ENCODE measurements around the gene RDH13.
"Not testable (repeated sequence)": the region's sequence is repeated elsewhere in the genome, so short reads cannot be mapped to it uniquely, and the experiment has no call there.

RDH13 gene

DNA sequence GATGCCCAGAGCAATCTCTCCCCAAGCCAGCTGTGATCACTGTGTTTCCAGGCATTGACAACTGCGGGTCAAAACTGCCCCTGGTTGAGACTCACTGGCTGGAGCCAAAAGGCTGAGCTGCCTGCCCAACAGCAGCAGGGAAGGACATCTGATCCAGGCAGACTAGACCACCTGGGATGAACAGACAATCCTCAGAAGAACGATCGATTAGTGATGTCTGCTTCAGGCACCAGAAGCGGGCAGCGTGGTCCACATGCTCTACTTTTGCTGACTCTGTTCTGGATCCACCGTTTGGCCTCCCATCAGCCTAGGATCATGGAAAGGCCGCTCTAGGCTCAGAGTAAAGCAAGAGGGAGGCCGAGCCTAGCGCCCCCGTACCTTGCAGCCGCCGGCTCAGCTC, 15.0 kb downstream of the RDH13 start:
- DNase-seq (ENCODE audit: low read depth in 1 of 2, low spot score in 1 of 2), result no peak

DNA sequence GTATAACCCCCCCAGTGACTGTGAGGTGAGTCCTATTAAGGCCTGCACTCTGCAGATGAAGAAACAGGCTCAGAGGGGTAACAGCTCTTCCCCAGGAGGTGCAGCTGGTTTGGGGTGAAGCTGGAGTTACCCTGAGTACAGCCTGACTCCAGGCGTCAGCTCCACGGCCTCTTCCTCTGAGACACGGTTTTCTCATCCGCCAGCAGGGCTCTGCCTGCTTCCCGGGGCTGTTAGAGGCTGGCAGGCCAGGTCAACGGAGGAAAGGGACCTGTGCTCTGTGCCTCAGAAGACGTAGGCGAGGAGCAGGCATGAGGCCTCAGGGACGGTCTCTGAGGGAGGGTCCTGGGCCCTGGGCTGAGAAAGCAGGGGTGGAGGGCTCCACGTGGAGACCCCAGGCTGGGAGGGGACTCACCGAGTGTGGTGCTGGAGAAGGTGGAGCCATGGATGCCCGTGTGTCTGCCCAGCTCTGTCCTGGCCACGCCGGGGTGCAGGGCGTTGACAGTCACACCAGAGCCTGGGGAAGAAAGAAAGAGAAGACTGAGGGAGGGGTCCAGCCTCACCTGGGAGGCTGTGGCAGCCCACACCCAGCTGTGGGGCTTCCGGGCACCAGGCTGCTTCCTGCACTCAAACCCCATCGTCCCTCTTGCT, 15.8 kb downstream of the RDH13 start:
- DNase-seq (ENCODE audit: low read depth in 1 of 2, low spot score in 1 of 2), result no peak

DNA sequence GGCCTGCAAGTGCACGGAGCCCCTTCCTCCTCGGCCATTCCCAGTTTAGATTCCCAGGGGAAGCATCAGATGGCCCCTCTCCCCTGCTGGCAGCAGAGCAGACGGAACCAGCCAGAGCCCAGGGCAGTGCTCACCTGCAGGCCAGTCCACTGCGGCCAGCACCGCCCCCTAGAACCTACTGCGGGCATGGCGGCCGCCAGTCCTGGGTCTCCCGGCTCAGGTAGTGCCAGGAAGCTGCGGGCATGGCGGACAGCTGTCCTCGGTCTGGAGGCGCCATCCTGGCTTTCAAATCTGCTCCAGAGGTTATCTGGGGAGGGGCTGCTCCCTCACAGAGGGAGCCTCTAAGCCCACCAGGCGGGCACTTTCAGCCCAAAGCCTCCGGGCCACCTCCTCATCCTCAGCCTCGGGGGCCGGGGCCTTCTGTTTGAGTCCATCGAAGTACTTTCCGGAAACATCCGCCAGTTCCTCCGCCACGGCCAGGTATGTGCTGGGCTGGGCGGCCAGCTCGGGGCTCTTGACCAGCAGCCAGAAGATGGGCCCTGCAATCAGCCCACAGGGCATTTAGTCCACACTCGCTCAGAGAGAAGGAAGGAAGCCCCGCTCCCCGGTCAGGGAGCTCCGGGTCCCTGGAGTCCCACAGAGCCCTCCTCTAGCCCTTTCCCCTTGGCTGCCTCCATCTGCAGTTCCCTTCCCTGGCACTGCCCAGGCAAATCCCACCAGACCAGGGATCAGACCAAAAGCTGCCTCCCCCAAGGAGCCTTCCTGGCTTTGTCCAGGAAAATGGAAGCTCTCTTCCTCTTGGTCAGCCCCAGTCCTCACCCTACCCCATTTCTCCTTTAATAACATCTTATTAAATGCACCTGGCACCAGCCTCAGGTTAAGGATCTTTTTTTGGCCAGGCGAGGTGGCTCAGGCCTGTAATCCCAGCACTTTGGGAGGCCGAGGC, 17.9 kb downstream of the RDH13 start:
- DNase-seq (ENCODE audit: low read depth in 1 of 2, low spot score in 1 of 2), result no peak

DNA sequence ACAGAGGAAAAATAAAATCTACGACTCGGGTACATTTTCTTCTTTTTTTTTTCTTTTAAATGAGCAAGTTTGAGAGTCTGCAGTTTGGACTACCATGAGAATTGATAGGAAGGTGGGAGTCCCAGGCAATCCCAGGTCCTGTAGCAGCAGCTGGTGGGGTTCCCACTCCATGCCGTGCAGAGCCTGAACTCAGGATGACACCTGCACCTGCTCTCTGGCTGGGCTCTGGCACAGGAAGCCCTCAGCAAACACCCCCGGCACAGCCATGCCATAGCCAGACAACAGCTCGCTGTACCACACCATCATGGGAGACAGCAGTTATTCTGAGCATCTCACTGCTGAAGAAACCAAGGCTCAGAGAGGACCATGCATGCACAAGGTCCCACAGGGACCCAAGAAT, 18.7 kb downstream of the RDH13 start:
- DNase-seq (ENCODE audit: low read depth in 1 of 2, low spot score in 1 of 2), result no peak

DNA sequence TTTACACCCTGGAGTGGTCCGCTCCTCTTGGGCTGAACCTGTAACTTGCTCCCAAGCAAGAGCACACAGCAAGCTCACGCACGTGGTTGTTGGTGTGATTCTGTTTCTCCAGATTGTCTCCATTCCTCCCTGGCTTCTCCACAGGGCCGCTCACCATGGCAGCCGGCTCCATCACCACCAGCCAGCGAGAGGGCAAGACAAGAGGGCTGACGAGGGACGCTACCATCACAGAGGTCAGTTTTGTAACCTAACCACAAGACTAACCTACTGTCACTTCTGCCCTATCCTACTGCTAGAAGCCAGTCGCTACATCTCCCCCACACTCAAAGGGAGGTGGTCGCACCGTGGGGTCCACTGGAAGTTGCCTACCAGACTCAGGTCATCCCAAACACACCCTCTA, 20.3 kb downstream of the RDH13 start:
- no peak for DNase-seq (ENCODE audit: low read depth in 1 of 2, low spot score in 1 of 2)

DNA sequence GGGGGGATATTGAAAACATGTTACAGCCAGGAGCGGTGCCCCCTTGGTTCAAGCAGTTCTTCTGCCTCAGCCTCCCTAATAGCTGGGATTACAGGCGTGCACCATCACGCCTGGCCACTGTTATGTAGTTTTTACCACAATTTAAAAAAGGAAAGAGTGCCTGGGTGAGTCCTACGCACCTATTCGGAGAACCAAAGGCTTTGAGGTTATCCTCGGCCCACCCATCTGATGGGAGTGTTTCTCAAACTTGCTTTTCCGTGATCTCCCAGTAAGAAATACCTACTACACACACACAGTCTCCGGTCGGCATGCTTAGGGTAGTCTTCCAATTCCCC, 20.6 kb downstream of the RDH13 start:
- no peak for DNase-seq (ENCODE audit: low read depth in 1 of 2, low spot score in 1 of 2)

DNA sequence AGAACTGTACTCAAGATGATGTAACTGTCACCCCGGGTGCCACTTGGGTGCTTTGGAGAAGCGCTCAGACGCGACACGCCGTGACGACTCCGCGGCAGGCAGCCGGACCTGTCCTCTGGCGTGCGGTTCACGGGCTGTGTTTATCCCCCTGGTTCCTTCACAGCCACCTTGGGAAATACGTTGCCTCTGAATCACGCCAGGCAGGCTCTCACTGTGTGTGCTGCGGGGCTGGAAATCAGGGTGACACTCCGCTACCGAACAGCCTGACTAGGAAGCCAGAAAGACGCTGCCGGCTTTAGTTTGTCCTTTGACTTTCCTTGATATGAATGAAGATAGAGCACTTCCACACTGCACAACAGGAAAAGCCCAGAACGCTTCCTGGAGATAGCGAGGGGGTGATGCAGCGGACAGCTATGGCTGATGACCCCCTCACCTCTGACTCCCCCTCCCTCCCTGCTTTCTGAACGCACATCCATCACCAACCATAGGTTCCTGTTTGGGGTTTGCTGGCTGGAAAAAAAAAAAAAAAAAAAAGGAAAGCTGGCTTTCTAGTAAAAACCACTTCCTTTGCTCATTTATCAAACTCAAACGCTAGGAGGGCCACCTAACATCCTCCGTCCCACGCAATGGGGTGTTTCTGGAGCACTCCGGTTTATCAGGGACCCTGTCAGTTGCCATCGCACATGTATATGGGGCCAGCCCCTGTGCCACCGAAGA, 21.2 kb downstream of the RDH13 start:
- peak in 1 of 2 donors; percentile 6 for DNase-seq (ENCODE audit: low read depth in 1 of 2, low spot score in 1 of 2)

DNA sequence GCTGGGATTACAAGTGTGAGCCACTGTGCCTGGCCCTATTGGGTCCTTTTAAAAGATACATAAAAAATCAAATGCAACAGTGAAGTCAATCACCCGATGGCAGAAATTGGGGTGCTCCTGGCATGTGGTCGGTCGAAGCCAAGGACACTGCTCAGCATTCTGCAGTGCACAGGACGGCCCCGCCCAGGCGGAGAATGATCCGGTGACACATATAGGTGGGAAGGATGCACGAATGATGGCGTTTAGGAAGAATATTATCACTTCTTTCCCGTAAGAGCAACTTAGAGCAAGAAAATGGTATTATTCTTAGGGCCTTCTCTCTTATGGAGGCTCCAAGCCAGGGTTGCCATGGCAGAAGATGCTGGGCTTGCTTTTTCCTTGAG, 21.7 kb downstream of the RDH13 start:
- no peak for DNase-seq (ENCODE audit: low read depth in 1 of 2, low spot score in 1 of 2)

DNA sequence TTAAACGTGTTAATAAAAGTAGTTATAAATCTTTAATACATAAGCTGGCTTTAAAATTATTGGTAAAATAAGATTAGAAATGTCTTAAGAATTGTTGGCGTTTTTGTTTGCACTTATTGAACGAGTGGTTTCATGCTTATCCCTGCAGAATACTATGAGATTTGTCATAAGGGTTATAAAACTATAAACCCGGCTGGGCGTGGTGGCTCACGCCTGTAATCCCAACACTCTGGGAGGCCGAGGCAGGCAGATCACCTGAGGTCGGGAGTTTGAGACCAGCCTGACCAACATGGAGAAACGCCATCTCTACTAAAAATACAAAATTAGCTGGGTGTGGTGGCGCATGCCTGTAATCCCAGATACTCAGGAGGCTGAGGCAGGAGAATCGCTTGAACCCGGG, 22.3 kb downstream of the RDH13 start:
- not testable (repeated sequence) for DNase-seq (ENCODE audit: low read depth in 1 of 2, low spot score in 1 of 2)

DNA sequence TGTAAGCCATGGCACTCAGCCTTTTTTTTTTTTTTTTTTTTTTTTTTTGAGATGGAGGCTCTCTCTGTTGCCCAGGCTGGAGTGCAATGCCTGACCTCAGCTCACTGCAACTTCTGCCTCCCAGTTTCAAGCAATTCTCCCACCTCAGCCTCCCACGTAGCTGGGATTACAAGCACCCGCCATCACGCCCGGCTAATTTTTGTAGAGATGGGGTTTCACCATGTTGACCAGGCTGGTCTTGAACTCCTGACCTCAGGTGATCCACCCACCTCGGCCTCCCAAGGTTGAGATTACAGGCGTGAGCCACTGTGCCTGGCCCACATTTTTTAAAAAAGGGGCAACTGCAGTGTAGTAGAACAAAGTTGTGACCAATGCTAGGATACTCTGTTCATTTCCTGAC, 25.3 kb downstream of the RDH13 start:
- DNase-seq (ENCODE audit: low read depth in 1 of 2, low spot score in 1 of 2), result not testable (repeated sequence)

DNA sequence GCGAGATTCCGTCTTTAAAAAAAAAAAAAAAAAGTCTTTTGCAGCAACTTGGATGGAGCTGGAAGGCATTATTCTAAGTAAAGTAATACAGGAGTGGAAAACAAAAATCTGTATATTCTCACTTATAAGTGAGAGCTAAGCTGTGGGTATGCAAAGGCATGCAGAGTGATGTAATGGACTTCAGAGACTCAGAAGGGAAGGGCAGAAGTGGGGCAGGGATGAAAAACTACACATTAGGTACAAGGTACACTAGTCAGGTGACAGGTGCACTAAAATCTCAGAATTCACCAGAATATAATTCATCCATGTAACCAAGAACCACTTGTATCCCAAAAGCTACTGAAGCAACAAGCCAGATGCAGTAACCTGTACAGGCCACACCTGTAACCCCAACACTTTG, 26.9 kb downstream of the RDH13 start:
- no peak for DNase-seq (ENCODE audit: low read depth in 1 of 2, low spot score in 1 of 2)

DNA sequence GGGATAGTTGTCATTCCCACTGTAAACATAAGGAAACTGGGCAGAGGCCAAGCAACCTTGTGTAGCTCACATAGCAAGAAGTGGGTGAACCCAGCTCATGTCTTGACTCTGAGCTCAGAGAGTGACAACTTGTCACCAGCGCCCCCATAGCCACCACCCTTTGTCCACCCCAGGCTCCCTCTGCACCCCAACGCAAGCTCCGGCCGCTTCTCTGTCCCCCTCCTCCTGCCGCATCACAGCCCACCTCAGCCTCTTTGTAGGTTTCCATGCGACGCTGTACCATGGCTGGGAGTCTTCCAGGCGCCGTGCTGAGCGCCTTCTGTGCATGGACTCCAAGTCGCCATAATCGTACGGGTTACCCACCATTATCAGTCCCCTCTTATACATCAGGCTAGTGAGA, 28.2 kb downstream of the RDH13 start:
- no peak for DNase-seq (ENCODE audit: low read depth in 1 of 2, low spot score in 1 of 2)

DNA sequence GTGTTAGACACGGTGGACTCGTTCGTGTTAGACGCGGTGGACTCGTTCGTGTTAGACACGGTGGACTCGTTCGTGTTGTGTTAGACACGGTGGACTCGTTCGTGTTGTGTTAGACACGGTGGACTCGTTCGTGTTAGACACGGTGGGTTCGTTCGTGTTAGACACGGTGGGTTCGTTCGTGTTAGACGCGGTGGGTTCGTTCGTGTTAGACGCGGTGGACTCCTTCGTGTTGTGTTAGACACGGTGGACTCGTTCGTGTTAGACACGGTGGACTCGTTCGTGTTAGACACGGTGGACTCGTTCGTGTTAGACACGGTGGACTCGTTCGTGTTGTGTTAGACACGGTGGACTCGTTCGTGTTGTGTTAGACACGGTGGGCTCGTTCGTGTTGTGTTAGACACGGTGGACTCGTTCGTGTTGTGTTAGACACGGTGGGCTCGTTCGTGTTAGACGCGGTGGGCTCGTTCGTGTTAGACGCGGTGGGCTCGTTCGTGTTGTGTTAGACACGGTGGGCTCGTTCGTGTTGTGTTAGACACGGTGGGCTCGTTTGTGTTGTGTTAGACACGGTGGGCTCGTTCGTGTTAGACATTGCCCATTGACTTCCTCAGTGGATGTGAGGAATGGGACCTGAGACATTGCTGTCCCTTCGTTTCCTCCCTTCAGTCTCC, 29.8 kb downstream of the RDH13 start:
- DNase-seq (ENCODE audit: low read depth in 1 of 2, low spot score in 1 of 2), result not testable (repeated sequence)

DNA sequence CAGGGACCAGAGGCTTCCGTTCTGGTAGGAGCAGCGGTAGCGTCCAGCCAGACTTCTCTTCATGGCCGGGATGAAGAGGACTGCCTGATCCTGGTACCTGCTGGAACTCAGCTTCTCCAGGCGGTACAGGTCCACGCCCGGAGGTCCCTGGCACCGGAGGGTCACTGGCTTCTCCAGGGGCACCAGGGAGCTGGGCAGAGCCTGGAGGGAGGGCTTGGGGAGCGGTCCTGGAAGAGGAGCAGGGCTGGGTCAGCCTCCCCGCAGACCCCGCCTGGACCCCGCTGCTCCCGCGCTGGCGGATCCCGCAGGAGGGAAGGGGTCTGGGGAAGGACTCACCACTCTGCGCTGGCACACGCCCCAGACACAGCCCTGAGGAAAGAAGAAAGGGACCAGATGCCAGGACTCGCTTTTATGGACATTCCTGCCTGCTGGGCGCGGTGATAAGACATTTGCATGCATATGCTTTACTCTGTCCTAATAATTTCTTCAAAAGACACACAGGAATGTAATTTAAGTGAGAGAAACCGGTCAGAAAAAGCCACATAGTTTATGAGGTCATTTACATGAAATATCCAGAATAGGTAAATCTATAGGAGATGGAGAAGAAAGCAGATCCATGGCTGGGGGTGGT, 30.7 kb downstream of the RDH13 start:
- DNase-seq (ENCODE audit: low read depth in 1 of 2, low spot score in 1 of 2), result no peak

DNA sequence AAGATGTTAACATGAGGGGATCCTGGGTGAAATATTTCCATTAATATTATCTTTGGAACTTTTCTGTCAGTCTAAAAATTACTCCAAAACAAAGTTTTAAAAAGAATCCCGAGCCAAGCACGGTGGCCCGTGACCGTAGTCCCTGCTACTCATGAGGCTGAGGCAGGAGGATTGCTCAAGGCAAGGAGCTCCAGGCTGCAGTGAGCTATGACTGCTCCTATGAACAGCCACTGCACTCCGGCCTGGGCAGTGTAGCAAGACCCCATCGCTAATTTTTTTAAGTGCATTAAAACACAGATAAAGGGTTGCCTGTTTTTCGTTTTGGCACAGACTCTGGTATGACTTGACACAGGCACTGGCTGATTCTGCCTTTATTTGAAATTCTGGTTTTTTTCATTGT, 31.8 kb downstream of the RDH13 start:
- no peak for DNase-seq (ENCODE audit: low read depth in 1 of 2, low spot score in 1 of 2)

DNA sequence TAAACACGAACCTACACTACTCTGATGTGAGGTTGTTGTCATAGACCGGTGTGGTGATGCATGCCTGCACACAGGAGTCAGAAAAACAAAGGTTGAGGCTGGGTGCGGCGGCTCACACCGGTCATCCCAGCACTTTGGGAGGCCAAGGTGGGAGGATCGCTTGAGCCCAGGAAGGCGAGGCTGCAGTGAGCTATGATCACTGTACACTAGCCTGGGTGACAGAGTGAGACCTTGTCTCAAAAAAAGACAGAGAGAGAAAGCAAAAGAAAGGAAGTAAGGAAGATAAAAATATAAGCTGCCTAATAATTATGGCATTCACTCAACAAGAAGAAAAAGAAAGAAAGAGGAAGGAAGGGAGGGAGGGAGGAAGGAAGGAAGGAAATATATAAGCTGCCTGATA, 34.2 kb downstream of the RDH13 start:
- no peak for DNase-seq (ENCODE audit: low read depth in 1 of 2, low spot score in 1 of 2)

DNA sequence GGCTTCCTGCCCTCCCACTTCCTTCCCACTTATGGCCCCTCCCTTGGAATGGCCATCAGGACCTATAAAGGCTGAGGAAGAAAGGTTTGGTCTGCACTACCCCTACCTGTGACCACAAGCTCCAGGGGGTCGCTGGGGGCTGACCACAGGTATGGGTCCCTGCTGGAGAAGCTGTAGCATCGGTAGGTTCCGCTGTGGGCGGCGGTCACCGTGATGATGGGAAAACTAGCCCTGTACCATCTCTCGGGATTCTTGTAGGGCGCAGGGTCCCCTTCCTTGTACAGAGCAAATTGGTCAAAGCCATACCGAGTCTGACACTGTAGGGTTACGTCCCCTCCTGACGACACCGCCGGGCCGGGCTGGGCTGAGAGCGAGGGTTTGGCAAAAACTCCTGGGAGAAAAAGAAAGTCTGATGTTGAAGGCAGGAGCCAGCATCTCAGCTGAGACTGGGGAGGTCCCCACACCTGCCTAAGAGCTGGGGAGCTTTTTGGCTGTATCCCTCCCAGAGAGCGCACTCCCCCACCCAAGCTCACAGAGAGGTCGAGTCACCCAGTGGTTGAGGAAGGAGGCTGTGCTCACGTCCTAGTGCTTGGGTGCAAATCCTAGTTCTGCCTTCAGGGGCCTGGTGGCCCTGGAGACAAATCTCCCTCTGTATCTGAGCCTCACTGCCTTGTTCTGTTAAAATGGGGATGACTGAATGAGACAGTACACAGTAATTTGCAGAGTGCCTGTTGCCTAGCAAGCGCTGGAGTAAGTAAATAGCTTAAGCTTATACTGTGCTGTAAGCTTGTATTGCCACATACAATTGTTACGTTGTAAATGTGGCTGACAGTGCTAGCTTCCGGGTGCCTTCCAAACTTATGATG, 35.2 kb downstream of the RDH13 start:
- DNase-seq (ENCODE audit: low read depth in 1 of 2, low spot score in 1 of 2), result no peak

DNA sequence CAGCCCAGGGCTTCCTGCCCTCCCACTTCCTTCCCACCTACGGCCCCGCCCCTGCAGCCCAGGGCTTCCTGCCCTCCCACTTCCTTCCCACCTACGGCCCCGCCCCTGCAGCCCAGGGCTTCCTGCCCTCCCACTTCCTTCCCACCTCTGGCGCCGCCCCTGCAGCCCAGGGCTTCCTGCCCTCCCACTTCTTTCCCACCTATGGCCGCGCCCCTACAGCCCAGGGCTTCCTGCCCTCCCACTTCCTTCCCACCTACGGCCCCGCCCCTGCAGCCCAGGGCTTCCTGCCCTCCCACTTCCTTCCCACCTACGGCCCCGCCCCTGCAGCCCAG, 35.8 kb downstream of the RDH13 start:
- DNase-seq (ENCODE audit: low read depth in 1 of 2, low spot score in 1 of 2), result not testable (repeated sequence)

DNA sequence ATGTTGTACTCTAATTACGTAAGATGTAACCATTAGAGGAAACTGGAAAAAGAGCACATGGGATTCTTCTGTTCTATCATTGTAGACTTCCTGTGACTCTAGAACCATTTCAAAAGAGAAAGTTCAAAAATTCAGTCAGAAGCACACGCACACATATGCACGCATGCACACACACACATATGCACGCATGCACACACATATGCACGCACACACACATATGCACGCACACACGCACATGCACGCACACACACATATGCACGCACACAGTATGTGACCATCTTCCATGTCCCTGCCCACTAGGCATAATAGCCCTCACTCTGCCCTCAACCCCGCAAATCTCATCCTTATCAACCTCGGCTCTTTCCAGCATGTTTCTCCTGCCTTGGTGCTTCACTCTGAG, 38.8 kb downstream of the RDH13 start:
- DNase-seq (ENCODE audit: low read depth in 1 of 2, low spot score in 1 of 2), result no peak

DNA sequence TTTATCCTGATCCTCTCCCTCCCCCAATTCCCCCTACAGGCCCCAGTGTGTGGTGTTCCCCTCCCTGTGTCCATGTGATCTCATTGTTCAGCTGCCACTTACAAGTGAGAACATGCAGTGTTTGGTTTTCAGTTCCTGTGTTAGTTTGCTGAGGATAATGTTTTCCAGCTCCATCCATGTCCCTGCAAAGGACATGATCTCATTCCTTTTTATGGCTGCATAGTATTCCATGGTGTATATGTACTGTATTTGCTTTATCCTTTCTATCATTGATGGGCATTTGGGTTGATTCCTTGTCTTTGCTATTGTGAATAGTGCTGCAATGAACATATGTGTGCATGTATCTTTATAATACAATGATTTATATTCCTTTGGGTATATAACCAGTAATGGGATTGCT, 42.6 kb downstream of the RDH13 start:
- DNase-seq (ENCODE audit: low read depth in 1 of 2, low spot score in 1 of 2), result not testable (repeated sequence)
